ENCODE results near the gene DSG2.

Gene DSG2

DNA sequence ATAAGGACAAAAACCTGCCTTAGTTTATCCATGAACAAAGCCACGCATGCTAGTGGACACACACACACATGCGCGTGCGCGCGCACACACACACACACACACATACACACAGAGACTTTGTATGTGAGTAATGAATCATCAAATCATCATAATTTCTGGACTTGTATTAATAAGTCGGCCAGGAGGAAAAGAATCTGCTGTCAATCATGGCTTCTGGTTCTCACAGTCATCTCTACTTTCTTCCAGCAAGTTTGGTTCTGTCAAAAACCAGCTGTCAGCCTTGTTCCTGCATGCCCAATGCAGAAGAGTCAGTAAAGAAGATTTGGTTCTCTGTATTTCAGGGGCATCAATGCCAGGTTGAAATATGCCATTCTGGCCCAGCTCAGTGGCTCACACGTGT, 92.6 kb downstream of the DSG2 start:
- no peak for DNase-seq (ENCODE audit: low read depth)

- DNase-seq (ENCODE audit: low read depth) = no peak
Measured at GRCh38 chr18:31591113-31591512, 93.1 kb downstream of the DSG2 start.

DNA sequence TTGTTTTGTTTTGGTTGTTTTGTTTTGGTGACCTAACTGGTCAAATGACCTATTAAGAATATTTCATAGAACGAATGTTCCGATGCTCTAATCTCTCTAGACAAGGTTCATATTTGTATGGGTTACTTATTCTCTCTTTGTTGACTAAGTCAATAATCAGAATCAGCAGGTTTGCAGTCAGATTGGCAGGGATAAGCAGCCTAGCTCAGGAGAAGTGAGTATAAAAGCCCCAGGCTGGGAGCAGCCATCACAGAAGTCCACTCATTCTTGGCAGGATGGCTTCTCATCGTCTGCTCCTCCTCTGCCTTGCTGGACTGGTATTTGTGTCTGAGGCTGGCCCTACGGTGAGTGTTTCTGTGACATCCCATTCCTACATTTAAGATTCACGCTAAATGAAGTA, 93.7 kb downstream of the DSG2 start, which contains the start of gene TTR:
Gene TTR (plus strand): TSS at position 250 of the 400 bp plus-strand sequence. CDS start 26 bp downstream, at position 276.
- no peak for DNase-seq (ENCODE audit: low read depth)

- DNase-seq (ENCODE audit: low read depth) = no peak
Measured at GRCh38 chr18:31592506-31593157, 94.7 kb downstream of the DSG2 start.

DNA sequence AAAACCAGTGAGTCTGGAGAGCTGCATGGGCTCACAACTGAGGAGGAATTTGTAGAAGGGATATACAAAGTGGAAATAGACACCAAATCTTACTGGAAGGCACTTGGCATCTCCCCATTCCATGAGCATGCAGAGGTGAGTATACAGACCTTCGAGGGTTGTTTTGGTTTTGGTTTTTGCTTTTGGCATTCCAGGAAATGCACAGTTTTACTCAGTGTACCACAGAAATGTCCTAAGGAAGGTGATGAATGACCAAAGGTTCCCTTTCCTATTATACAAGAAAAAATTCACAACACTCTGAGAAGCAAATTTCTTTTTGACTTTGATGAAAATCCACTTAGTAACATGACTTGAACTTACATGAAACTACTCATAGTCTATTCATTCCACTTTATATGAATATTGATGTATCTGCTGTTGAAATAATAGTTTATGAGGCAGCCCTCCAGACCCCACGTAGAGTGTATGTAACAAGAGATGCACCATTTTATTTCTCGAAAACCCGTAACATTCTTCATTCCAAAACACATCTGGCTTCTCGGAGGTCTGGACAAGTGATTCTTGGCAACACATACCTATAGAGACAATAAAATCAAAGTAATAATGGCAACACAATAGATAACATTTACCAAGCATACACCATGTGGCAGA, 97.3 kb downstream of the DSG2 start:
- DNase-seq (ENCODE audit: low read depth) = no peak

- DNase-seq (ENCODE audit: low read depth) = no peak
Measured at GRCh38 chr18:31596081-31596872, 98.3 kb downstream of the DSG2 start.

DNA sequence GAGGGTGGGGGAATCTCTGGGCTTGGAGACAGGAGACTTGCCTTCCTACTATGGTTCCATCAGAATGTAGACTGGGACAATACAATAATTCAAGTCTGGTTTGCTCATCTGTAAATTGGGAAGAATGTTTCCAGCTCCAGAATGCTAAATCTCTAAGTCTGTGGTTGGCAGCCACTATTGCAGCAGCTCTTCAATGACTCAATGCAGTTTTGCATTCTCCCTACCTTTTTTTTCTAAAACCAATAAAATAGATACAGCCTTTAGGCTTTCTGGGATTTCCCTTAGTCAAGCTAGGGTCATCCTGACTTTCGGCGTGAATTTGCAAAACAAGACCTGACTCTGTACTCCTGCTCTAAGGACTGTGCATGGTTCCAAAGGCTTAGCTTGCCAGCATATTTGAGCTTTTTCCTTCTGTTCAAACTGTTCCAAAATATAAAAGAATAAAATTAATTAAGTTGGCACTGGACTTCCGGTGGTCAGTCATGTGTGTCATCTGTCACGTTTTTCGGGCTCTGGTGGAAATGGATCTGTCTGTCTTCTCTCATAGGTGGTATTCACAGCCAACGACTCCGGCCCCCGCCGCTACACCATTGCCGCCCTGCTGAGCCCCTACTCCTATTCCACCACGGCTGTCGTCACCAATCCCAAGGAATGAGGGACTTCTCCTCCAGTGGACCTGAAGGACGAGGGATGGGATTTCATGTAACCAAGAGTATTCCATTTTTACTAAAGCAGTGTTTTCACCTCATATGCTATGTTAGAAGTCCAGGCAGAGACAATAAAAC, 100.2 kb downstream of the DSG2 start:
- no peak for DNase-seq (ENCODE audit: low read depth)

Data from stimulated activated CD8-positive, alpha-beta memory T cell treated with anti-CD3 and anti-CD28 coated beads, Interleukin-4, amount 100 ng/mL, for 24 hours (primary cell).